ENCODE data around the gene SH2D7. TPM values are rescaled to one million over a fixed set of nuclear protein-coding genes. Genes with fewer than 3 reads are reported as not detected.

Gene SH2D7
- total RNA-seq, 1 experiment from 2014 or later, result not detected

- Histone ChIP-seq H3K4me1 (ENCODE audit: insufficient read depth, low read length) (no peaks in the 10 kb centered on the region), H3K4me3 (ENCODE audit: low read length) (no peak overlapping the region), H3K27ac (ENCODE audit: low read length) (no peak overlapping the region), H3K9me2 (replicated peaks; ENCODE audit: low read length) (no peaks in the 10 kb centered on the region), H3K36me3 (ENCODE audit: low read depth, low read length) (peaks cover 5% of the 10 kb centered on the region; the same call in 1 of the 2 replicates), H3K9ac (ENCODE audit: low read length) (no peak overlapping the region), H3K9me3 (ENCODE audit: low read length) (no peaks in the 10 kb centered on the region), H3K79me2 (ENCODE audit: low read length) (no peaks in the 10 kb centered on the region), H3K27me3 (ENCODE audit: low read length) (no peaks in the 10 kb centered on the region), H3K4me2 (ENCODE audit: low read length) (no peak overlapping the region), H3F3A (ENCODE audit: low read length, unreplicated experiment) (no peaks in the 10 kb centered on the region), H2AFZ (ENCODE audit: low read length) (no peak overlapping the region), H4K20me1 (ENCODE audit: low read length) (no peaks in the 10 kb centered on the region)
- POLR2A ChIA-PET (ENCODE audit: unreplicated experiment), result no interaction called here
- TF ChIP-seq EZH2 (IDR thresholded peaks at IDR 0.05; ENCODE audit: low read length, unreplicated experiment) (no peak), CTCF (conservative IDR thresholded peaks at IDR 0.05; ENCODE audit: low read depth, low read length) (no peak), EZH2phosphoT487 (IDR thresholded peaks at IDR 0.05; ENCODE audit: borderline replicate concordance, low read length) (no peak)
- BruUV-seq (replicated peaks), result no TSS peak
- intact Hi-C loops (cut with micrococcal nuclease), result no loop called here
- DNase-seq, result no peak
- no peak for ATAC-seq
- CTCF ChIA-PET, result no interaction called here
Observed at GRCh38 chr15:78045189-78045588, 47.2 kb upstream of the SH2D7 start.

GRCh38 chr15:78046796-78047341, 45.5 kb upstream of the SH2D7 start:
- no peaks in the 10 kb centered on the region for H3K27me3 ChIP-seq (ENCODE audit: low read length)
- no peaks in the 10 kb centered on the region for H3K79me2 ChIP-seq (ENCODE audit: low read length)

More at GRCh38 chr15:78046796-78047341, 45.5 kb upstream of the SH2D7 start:
- ChIA-PET CTCF (no interaction called here), POLR2A (ENCODE audit: unreplicated experiment) (no interaction called here)
- H3K9me3 ChIP-seq (ENCODE audit: low read length), result no peaks in the 10 kb centered on the region
- H3K27ac ChIP-seq (ENCODE audit: low read length), result no peak overlapping the region
- no TSS peak for BruUV-seq (replicated peaks)
- H3F3A ChIP-seq (ENCODE audit: low read length, unreplicated experiment), result no peaks in the 10 kb centered on the region
- H2AFZ ChIP-seq (ENCODE audit: low read length), result no peak overlapping the region
- H3K4me3 ChIP-seq (ENCODE audit: low read length), result no peak overlapping the region
- no peak overlapping the region for H3K4me2 ChIP-seq (ENCODE audit: low read length)
- H3K4me1 ChIP-seq (ENCODE audit: insufficient read depth, low read length), result peaks cover 2% of the 10 kb centered on the region; the same call in 1 of the 2 replicates
- H3K36me3 ChIP-seq (ENCODE audit: low read depth, low read length), result peaks cover 5% of the 10 kb centered on the region; the same call in 1 of the 2 replicates
- no peaks in the 10 kb centered on the region for H4K20me1 ChIP-seq (ENCODE audit: low read length)
- H3K9ac ChIP-seq (ENCODE audit: low read length), result no peak overlapping the region
- intact Hi-C loops (cut with micrococcal nuclease), result no loop called here
- TF ChIP-seq EZH2phosphoT487 (IDR thresholded peaks at IDR 0.05; ENCODE audit: borderline replicate concordance, low read length), result no peak
- TF ChIP-seq EZH2 (IDR thresholded peaks at IDR 0.05; ENCODE audit: low read length, unreplicated experiment), result no peak
- no peak for TF ChIP-seq CTCF (conservative IDR thresholded peaks at IDR 0.05; ENCODE audit: low read depth, low read length)
- no peak for ATAC-seq
- no peak for DNase-seq
- H3K9me2 ChIP-seq (replicated peaks; ENCODE audit: low read length), result no peaks in the 10 kb centered on the region
